GM19468 (cell line): ENCODE measurements around the gene FAM170B.

Source experiments
- ATAC-seq: cut with Tn5 transposase; IDR thresholded peaks from one replicate; pipeline ENCODE4 v1.9.1; 2021; ENCODE audit warnings: mild to moderate bottlenecking, moderate library complexity, moderate number of reproducible peaks; ENCODE audit not compliant: unreplicated experiment; ENCODE audit errors: extremely low read depth

FAM170B gene

GRCh38 chr10:49082766-49083165 is 51.1 kb downstream of the FAM170B start:
- no peak for ATAC-seq

DNA sequence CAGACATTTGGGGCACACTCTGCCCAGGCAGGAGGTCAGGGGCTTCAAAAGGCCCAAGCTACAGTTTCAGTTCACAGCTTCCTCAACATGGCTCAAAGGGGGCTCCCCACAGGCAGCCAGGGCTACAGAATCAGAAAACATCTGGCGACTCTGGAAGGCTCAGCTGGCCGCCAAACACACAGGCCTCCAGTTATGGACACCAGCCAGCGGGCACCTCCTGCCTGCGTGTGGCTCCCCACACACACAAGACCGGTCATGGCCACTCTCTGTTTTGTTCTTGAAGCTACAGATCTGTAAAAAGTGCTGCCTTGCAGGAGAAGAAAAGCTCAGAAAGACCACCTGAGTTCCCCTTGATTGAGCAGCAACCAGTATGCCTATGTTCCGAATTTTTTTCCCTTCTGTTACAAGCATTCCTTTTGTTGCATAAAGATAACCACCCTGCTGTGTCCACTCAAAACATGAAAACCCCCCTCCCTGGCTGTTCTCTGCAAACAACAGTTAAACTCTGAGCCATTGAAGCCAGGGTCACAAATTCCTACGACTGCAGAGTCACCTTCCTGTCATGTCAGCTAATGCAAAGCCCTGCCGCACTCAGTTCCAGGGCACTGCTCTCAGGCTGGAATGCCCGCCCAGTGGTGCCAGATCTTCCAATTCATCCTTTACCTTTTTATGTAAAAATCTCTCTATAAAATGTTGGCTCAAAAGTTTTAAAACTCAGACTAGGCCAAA is 52.1 kb downstream of the FAM170B start:
- ATAC-seq: no peak
